ENCODE measurements around the gene TOMM34.

TOMM34 gene

DNA sequence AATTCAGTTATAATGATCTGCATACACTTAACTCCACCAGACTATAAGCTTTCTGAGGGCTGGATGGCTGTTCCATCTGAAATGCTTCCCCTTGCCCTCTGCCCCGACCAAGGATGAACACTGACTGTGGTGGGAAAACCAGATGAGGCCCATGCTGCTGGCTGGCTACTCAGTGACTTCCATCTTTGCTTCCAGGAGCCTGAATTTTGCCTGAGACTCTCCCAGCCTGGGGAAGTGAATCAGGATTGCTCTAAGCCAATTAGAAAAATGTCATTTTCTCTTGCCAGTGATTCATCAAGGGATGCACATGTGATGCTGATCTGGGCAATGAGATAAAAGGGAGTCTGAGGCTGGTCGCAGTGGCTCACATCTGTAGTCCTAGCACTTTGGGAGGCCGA, 1.7 kb upstream of the TOMM34 start:
- no peaks in the 10 kb centered on the region for H3K27me3 ChIP-seq (ENCODE audit: insufficient read depth, low read depth)
- peaks cover 44% of the 10 kb centered on the region for H3K79me2 ChIP-seq (ENCODE audit: insufficient read depth, low read depth)
- no peak overlapping the region for H3K4me2 ChIP-seq
- H3K27ac ChIP-seq: no peak overlapping the region
- peaks cover 69% of the 10 kb centered on the region for H3K4me1 ChIP-seq (ENCODE audit: low read depth, poor library complexity, severe bottlenecking)
- TF ChIP-seq, protein P1, sequence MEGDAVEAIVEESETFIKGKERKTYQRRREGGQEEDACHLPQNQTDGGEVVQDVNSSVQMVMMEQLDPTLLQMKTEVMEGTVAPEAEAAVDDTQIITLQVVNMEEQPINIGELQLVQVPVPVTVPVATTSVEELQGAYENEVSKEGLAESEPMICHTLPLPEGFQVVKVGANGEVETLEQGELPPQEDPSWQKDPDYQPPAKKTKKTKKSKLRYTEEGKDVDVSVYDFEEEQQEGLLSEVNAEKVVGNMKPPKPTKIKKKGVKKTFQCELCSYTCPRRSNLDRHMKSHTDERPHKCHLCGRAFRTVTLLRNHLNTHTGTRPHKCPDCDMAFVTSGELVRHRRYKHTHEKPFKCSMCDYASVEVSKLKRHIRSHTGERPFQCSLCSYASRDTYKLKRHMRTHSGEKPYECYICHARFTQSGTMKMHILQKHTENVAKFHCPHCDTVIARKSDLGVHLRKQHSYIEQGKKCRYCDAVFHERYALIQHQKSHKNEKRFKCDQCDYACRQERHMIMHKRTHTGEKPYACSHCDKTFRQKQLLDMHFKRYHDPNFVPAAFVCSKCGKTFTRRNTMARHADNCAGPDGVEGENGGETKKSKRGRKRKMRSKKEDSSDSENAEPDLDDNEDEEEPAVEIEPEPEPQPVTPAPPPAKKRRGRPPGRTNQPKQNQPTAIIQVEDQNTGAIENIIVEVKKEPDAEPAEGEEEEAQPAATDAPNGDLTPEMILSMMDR (conservative IDR thresholded peaks at IDR 0.05; ENCODE audit: low read depth, low read length): no peak
- no peak overlapping the region for H3K9ac ChIP-seq
- no peak overlapping the region for H3K4me3 ChIP-seq (IDR thresholded peaks at IDR 0.05; ENCODE audit: insufficient read depth, low read depth, low read length)
- H2AFZ ChIP-seq (ENCODE audit: low read depth): no peak overlapping the region
- H3K36me3 ChIP-seq (ENCODE audit: insufficient read depth): no peaks in the 10 kb centered on the region
- no peaks in the 10 kb centered on the region for H4K20me1 ChIP-seq (ENCODE audit: insufficient read depth)

DNA sequence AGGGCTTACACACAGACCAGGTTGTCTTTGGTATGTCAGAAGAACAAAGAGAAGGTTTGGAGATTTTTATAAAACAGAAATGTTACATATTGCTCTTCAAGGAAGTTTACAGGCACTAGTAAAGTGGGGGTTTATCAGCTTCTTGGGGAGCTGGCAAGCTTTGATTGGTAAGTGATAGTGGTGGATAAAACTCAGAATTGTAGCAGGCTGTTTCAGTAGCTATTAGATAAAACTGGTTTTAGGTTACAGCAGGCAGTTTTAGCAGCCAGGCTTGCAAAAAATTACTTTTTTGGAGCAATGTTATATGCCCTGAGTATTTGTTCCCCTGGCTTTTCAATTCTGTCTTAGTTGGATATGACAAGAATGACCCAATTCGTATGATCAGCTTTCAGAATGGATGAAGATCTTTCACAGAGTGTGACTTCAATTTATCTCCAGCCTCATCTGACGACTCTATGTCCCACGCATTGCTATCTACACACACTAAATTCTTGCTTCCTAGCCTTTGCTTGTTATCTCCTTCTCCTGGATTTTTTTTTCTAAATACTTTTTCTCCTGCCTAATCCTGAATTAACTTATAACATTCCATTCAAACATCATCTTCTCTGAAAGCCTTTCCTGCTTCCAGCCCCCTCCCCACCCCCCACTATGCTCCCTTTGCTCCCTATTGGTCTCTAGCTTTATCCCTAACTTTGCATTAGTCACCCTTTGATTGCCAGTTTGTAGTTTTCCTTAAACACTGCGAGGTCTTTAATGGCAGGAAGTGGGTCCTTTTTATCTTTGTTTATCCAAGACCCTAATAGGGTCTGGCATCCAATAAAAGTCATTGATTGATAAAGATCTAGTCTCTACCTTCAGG, 1.0 kb upstream of the TOMM34 start:
- H3K27ac ChIP-seq: peak overlapping the region; percentile 51
- H3K9ac ChIP-seq: peak overlapping the region; percentile 54; the same call in 1 of the 2 replicates
- peak overlapping the region; percentile 80; the same call in 1 of the 2 replicates for H2AFZ ChIP-seq (ENCODE audit: low read depth)
- H3K36me3 ChIP-seq (ENCODE audit: insufficient read depth): peaks cover under 1% of the 10 kb centered on the region; the same call in 1 of the 2 replicates
- TF ChIP-seq, protein P1 (conservative IDR thresholded peaks at IDR 0.05; ENCODE audit: low read depth, low read length): no peak
- peaks cover 69% of the 10 kb centered on the region for H3K4me1 ChIP-seq (ENCODE audit: low read depth, poor library complexity, severe bottlenecking)
- H3K79me2 ChIP-seq (ENCODE audit: insufficient read depth, low read depth): peaks cover 42% of the 10 kb centered on the region
- no peaks in the 10 kb centered on the region for H4K20me1 ChIP-seq (ENCODE audit: insufficient read depth)
- H3K4me3 ChIP-seq (IDR thresholded peaks at IDR 0.05; ENCODE audit: insufficient read depth, low read depth, low read length): no peak overlapping the region
- H3K27me3 ChIP-seq (ENCODE audit: insufficient read depth, low read depth): no peaks in the 10 kb centered on the region
- peak overlapping the region; percentile 97 for H3K4me2 ChIP-seq

DNA sequence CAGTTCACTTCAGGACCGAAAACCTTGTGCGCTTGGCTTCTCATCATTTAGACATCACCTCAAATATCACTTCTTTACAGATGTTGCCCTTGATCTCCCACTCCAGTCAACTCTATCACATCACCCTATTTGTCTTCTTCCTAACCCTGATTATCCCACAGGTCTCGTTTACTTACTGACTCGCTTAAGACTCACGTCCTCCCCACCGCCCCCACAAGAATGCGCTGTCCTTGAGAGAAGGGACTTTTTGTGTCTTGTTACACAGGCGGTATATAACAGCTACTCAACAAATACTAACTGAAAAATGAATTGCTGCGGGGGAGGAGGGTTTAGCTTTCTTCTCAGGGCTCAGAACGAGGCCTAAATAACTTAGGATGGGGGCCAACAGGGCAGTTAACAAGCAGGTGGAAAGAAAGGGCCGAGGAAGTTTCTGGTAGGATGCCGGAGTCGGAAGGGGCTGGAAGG, 527 bp downstream of the TOMM34 start:
- Histone ChIP-seq H3K9ac (peak overlapping the region; percentile 54; the same call in 1 of the 2 replicates), H3K79me2 (ENCODE audit: insufficient read depth, low read depth) (peaks cover 42% of the 10 kb centered on the region), H3K4me1 (ENCODE audit: low read depth, poor library complexity, severe bottlenecking) (peaks cover 57% of the 10 kb centered on the region), H3K4me3 (IDR thresholded peaks at IDR 0.05; ENCODE audit: insufficient read depth, low read depth, low read length) (peak overlapping the region; percentile 26), H4K20me1 (ENCODE audit: insufficient read depth) (no peaks in the 10 kb centered on the region), H3K27ac (peak overlapping the region; percentile 51), H3K36me3 (ENCODE audit: insufficient read depth) (peaks cover 7% of the 10 kb centered on the region; the same call in 1 of the 2 replicates), H3K27me3 (ENCODE audit: insufficient read depth, low read depth) (no peaks in the 10 kb centered on the region), H2AFZ (ENCODE audit: low read depth) (0 out of 2 replicates have a peak overlapping the region, but pooled peaks have one; percentile 80), H3K4me2 (peak overlapping the region; percentile 97)
- TF ChIP-seq, protein P1 (conservative IDR thresholded peaks at IDR 0.05; ENCODE audit: low read depth, low read length): no peak

DNA sequence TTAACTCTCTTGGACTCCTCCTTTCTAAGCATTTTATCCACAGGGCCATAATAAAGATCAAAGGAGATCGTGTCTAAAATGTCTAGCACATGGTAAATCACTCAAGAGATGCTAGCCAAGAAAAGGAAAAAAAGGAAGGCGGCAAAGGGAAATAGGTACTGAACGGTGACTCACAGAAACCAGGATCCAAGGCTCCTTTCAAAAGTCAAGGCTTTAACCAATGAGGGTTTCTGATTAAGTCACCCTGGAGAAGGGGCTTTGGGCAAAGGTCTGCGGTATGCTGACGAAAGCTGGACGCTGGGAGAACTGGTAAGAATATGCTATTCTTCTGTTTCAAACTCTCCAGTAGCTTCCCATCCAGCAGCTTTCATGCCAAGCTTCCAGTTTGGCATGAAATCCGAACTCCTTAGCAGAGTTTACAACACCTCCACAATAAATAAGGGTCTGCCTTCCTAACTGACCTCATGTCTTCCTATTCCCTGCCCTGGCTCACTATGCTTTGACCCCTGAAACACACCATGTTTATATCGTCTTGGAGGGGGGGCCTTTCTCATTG, 1.0 kb downstream of the TOMM34 start:
- Histone ChIP-seq H3K27ac (no peak overlapping the region; the same call in 1 of the 2 replicates), H2AFZ (ENCODE audit: low read depth) (no peak overlapping the region), H3K27me3 (ENCODE audit: insufficient read depth, low read depth) (no peaks in the 10 kb centered on the region), H4K20me1 (ENCODE audit: insufficient read depth) (no peaks in the 10 kb centered on the region), H3K4me2 (peak overlapping the region; percentile 97), H3K79me2 (ENCODE audit: insufficient read depth, low read depth) (peaks cover 42% of the 10 kb centered on the region), H3K9ac (peak overlapping the region; percentile 54; the same call in 1 of the 2 replicates), H3K4me3 (IDR thresholded peaks at IDR 0.05; ENCODE audit: insufficient read depth, low read depth, low read length) (peak overlapping the region; percentile 26), H3K4me1 (ENCODE audit: low read depth, poor library complexity, severe bottlenecking) (peaks cover 52% of the 10 kb centered on the region), H3K36me3 (ENCODE audit: insufficient read depth) (peaks cover 12% of the 10 kb centered on the region; the same call in 1 of the 2 replicates)
- TF ChIP-seq, protein P1 (conservative IDR thresholded peaks at IDR 0.05; ENCODE audit: low read depth, low read length): no peak
